ENCODE results near the gene SLC30A7. TPM values are rescaled to one million over a fixed set of nuclear protein-coding genes. Genes with fewer than 3 reads are reported as not detected.
"Not testable (repeated sequence)": the region's sequence is repeated elsewhere in the genome, so short reads cannot be mapped to it uniquely, and the experiment has no call there.

The SLC30A7 gene
- total and polyA plus RNA-seq, 5 donors: 2.1 to 12.3 (median 9.1) TPM

DNA sequence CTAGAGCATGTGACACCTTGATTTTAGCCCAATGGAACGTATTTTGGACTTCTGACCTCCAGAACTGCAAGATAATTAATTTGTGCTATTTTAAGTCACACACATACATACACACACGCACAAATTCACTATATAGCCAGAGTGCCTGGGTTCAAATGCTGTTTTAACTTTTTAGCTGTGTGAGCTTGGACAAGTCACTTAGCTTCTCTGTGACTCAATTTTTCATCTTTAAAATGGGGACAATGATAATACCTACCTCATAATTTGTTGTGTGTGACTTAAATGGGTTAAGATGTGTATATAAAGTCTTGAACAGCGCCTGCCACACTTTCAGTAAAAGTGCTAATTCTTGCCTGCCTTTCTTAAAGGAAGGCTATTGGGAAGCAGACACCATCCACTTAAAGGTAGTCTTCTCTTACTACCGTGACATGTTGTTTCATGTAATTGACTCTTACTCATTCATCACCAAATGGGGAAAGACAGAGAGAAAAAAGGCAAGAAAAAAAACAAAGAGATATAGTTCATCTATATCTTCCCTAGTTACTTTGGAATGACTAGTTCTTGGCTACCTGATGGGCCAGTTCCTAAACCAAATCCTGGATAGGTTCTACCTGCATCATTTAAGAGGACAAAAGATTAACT is 56.3 kb downstream of the SLC30A7 start:
- intact Hi-C loops (cut with DNase I): loop anchor here in 1 of 4 donors (10.0 kb wide), 1 partner anchor 63 kb away; no protein-coding TSS in a partner anchor
- no peak overlapping the region for H3K4me3 ChIP-seq (ENCODE audit: low read length)
- WGBS: 99% methylated on average over 4 of the region's 4 CpGs

DNA sequence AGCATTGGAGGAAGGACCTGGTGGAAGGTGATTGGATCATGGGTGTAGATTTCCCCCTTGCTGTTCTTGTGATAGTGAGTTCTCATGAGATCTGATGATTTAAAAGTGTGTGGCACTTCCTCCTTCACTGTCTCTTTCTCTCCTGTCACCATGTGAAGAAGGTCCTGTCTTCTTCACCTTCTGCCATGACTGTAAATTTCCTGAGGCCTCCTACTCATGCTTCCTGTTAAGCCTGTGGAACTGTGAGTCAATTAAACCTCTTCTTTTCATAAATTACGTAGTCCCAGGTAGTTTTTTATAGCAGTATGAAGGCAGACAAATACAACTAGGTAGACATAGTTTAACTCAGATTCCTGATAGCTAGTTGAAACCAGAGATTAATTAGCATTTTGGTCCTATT is 57.1 kb downstream of the SLC30A7 start:
- H3K4me3 ChIP-seq (ENCODE audit: low read length); ATAC-seq; H3K27ac ChIP-seq (ENCODE audit: low read length); H3K27me3 ChIP-seq (ENCODE audit: control insufficient read depth, insufficient read depth); H3K4me1 ChIP-seq (ENCODE audit: control insufficient read depth, insufficient read depth, low read length); H3K9me3 ChIP-seq (ENCODE audit: control insufficient read depth, low read length); DNase-seq: not testable (repeated sequence)
- WGBS: 88% methylated on average over 1 of the region's 1 CpG
- intact Hi-C loops (cut with DNase I): loop anchor here in 1 of 4 donors (10.0 kb wide), 1 partner anchor 62 kb away; no protein-coding TSS in a partner anchor

More for the DNA sequence above, 56.3 kb downstream of the SLC30A7 start:
- Histone ChIP-seq H3K9me3 (ENCODE audit: control insufficient read depth, low read length) (no peaks in the 10 kb centered on the region), H3K4me1 (ENCODE audit: control insufficient read depth, insufficient read depth, low read length) (peaks cover 5% of the 10 kb centered on the region), H3K27me3 (ENCODE audit: control insufficient read depth, insufficient read depth) (no peaks in the 10 kb centered on the region), H3K27ac (ENCODE audit: low read length) (no peak overlapping the region)
- no peak for ATAC-seq
- no peak for DNase-seq

DNA sequence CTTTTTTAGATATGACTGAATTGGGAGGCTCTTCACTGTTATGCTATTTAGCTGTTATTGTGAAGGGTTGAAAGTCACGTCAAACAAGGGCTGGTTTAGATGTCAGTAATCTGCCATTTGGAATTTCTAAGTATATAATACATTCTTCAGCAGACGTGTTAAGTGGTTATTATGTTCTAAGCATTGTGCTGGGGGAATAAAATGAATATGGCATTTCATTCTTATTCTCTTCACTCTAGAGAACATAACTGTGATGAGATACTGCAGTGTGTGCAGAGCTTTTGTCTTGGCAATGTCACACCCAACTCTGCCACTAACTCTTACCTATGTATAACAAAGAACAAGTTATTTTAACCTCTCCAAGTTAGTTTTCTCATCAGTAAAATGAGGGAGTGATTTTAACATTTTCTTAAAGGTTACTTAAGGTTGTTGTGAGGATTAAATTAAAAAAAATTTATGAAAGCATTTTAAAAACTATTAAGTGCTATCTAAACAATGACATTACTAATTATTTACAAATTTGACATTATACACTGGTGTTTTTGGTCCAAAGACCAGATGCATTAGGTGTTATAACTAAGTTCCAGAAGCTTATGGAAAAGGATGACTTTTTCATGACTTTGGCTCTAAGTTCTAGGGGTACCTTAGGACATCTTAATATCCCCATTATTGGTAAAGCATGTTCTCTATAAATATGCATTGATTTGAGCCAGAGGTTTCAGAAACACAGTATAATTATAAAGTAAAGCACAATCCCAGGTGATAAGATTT is 58.3 kb downstream of the SLC30A7 start:
- WGBS: 74% methylated on average over 2 of the region's 2 CpGs
- ATAC-seq: no peak
- no peak overlapping the region for H3K27ac ChIP-seq (ENCODE audit: low read length)

DNA sequence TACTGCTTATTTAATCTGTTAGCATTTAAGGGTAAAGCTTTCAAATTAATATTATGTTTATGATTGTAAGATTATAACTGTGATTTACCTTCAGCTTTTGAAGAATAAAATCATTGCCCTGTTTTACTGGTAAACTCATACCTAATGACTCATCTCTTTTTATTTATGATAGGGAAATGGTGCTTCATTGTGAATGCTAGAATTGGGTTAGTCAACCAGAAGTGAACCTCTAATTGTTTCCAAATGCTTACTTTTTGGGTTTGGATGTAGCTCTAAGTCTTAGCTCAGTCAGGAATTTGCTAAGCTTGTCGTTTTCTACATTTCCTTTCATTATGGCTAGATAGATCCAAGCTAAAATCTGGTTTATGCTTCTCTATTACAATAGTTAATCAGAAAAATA is 59.4 kb downstream of the SLC30A7 start:
- no peak for DNase-seq
- Histone ChIP-seq H3K4me3 (ENCODE audit: low read length) (no peak overlapping the region), H3K27ac (ENCODE audit: low read length) (no peak overlapping the region), H3K27me3 (ENCODE audit: control insufficient read depth, insufficient read depth) (no peaks in the 10 kb centered on the region), H3K4me1 (ENCODE audit: control insufficient read depth, insufficient read depth, low read length) (no peaks in the 10 kb centered on the region), H3K9me3 (ENCODE audit: control insufficient read depth, low read length) (no peaks in the 10 kb centered on the region)
- ATAC-seq: no peak
- WGBS: 49% methylated on average over 1 of the region's 1 CpG
- intact Hi-C loops (cut with DNase I): loop anchor here in 1 of 4 donors (10.0 kb wide), 1 partner anchor 59 kb away; no protein-coding TSS in a partner anchor

More for the DNA sequence above, 58.3 kb downstream of the SLC30A7 start:
- Histone ChIP-seq H3K4me3 (ENCODE audit: low read length) (no peak overlapping the region), H3K9me3 (ENCODE audit: control insufficient read depth, low read length) (no peaks in the 10 kb centered on the region), H3K4me1 (ENCODE audit: control insufficient read depth, insufficient read depth, low read length) (peaks cover 5% of the 10 kb centered on the region), H3K27me3 (ENCODE audit: control insufficient read depth, insufficient read depth) (no peaks in the 10 kb centered on the region)
- intact Hi-C loops (cut with DNase I): loop anchor here in 1 of 4 donors (10.0 kb wide), 1 partner anchor 61 kb away; no protein-coding TSS in a partner anchor
- no peak for DNase-seq

DNA sequence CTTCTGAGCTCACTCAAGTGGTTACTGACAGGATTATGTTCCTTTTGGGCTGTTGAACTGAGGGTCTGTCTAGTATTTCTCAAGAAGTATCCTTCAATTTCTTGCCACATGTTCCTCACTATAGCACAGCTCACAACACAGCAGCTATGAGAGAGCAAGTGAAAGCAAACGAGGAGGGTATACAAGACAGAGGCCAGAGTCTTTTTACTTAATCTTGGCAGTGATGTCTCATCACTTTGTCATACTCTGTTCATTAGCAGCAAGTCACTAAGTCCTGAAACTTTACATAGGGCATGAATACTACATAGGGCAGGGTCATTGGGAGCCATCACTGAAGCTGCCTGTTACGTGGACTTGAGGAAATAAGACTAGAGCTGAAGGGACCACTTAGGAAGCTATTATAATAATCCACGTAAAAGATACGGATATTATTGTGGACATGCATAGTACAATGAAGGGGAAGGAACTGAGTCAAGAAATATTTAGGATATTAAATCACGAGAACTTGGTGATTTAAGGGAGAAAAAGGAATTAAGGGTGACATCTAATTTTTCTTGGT is 63.7 kb downstream of the SLC30A7 start:
- DNase-seq (no peak), ATAC-seq (no peak)
- WGBS: 81% methylated on average over 5 of the region's 5 CpGs
- intact Hi-C loops (cut with DNase I): loop anchor here in 1 of 4 donors (10.0 kb wide), 1 partner anchor 55 kb away; no protein-coding TSS in a partner anchor
- Histone ChIP-seq H3K27me3 (ENCODE audit: control insufficient read depth, insufficient read depth) (no peaks in the 10 kb centered on the region), H3K4me3 (ENCODE audit: low read length) (no peak overlapping the region), H3K27ac (ENCODE audit: low read length) (no peak overlapping the region), H3K9me3 (ENCODE audit: control insufficient read depth, low read length) (no peaks in the 10 kb centered on the region), H3K4me1 (ENCODE audit: control insufficient read depth, insufficient read depth, low read length) (no peaks in the 10 kb centered on the region)

DNA sequence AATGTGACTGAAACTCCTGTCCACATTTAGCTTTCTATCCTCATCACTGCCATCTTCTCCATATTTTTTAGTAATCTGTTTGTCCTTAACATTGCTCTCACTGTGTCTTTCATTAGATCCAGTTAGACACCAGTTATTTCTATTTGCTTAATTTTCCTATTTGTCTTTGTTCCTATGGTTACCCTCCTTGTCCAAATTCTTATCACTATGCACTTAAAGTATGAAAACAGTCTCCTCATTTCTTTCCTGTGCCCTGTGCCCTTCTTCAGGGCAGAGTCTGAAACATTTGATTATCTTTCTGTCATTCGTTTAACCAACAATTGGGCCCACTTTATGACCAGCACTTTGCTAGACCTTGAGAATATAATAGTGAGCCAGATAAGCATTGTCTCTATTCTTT is 64.2 kb downstream of the SLC30A7 start:
- ATAC-seq (no peak), DNase-seq (no peak)
- Histone ChIP-seq H3K9me3 (ENCODE audit: control insufficient read depth, low read length) (no peaks in the 10 kb centered on the region), H3K4me1 (ENCODE audit: control insufficient read depth, insufficient read depth, low read length) (no peaks in the 10 kb centered on the region), H3K27ac (ENCODE audit: low read length) (no peak overlapping the region), H3K4me3 (ENCODE audit: low read length) (no peak overlapping the region), H3K27me3 (ENCODE audit: control insufficient read depth, insufficient read depth) (no peaks in the 10 kb centered on the region)
- 59% methylated on average over 1 of the region's 1 CpG for WGBS
- intact Hi-C loops (cut with DNase I): no loop called here

DNA sequence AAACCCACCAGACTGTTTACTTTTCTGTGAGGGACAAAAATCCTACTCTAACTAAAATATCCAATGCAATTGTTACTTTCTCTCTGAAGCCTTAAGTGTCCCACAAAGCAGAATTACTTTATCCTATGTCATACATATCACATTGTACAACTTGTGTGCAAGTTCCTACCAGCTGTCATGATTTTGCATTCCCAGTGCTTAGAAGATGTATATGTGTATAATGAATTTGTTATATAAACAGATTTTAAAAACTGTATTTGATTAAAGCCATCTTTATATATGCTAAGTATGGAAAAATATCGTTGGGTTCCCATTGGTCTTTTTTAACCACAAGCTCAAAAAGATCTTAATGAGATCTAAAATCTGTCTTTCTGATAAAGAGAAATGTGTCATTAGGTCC is 72.7 kb downstream of the SLC30A7 start:
- Histone ChIP-seq H3K4me3 (ENCODE audit: low read length) (no peak overlapping the region), H3K27ac (ENCODE audit: low read length) (no peak overlapping the region), H3K9me3 (ENCODE audit: control insufficient read depth, low read length) (no peaks in the 10 kb centered on the region), H3K4me1 (ENCODE audit: control insufficient read depth, insufficient read depth, low read length) (no peaks in the 10 kb centered on the region), H3K27me3 (ENCODE audit: control insufficient read depth, insufficient read depth) (no peaks in the 10 kb centered on the region)
- DNase-seq: no peak
- WGBS: 81% methylated on average over 1 of the region's 1 CpG
- ATAC-seq: no peak
- intact Hi-C loops (cut with DNase I): no loop called here

DNA sequence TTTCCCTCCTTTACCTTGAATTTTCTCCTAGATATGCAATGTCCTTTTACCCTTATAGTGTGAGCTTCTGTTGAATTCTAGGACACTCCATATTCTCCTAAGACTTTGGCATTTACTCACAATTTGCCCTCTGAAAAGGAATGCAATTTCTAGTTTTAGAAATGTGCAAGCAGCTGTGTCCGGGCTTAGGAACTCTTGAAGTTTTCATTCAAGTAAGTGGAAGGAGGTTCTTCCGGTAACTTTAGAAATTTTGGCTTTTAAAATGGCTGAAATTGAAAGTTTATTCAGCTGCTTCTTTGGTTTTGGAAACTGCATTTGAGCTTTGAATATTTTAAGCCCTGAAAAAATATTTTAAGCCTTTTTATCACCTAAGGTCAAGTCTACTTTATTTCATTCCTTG is 73.4 kb downstream of the SLC30A7 start:
- H3K9me3 ChIP-seq (ENCODE audit: control insufficient read depth, low read length): no peaks in the 10 kb centered on the region
- intact Hi-C loops (cut with DNase I): no loop called here
- H3K4me1 ChIP-seq (ENCODE audit: control insufficient read depth, insufficient read depth, low read length): no peaks in the 10 kb centered on the region
- DNase-seq: no peak
- no peaks in the 10 kb centered on the region for H3K27me3 ChIP-seq (ENCODE audit: control insufficient read depth, insufficient read depth)
- H3K4me3 ChIP-seq (ENCODE audit: low read length): no peak overlapping the region
- H3K27ac ChIP-seq (ENCODE audit: low read length): no peak overlapping the region
- no peak for ATAC-seq
- WGBS: 77% methylated on average over 2 of the region's 2 CpGs

DNA sequence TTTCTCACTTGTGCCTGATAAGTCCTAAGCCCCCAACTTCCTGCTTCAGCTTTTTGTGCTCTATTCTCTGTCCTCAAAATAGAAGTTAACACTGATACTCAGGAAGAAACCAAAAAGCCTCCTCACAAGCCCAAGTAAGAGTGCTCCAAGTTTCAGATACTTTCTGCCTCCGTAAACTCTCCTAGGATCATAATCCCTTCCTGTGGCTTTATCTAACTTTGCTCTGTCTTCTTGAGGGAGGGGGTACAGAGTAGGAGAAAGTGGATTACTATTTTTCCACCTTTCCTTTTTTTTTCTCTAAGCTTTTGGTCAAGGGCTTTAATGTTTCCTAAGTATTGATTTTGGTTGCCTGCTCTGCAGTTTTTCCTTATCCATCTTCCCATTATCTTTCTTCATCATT is 75.1 kb downstream of the SLC30A7 start:
- no peaks in the 10 kb centered on the region for H3K4me1 ChIP-seq (ENCODE audit: control insufficient read depth, insufficient read depth, low read length)
- H3K27ac ChIP-seq (ENCODE audit: low read length): no peak overlapping the region
- intact Hi-C loops (cut with DNase I): no loop called here
- H3K4me3 ChIP-seq (ENCODE audit: low read length): no peak overlapping the region
- DNase-seq: no peak
- ATAC-seq: no peak
- WGBS: 87% methylated on average over 1 of the region's 1 CpG
- H3K27me3 ChIP-seq (ENCODE audit: control insufficient read depth, insufficient read depth): no peaks in the 10 kb centered on the region
- no peaks in the 10 kb centered on the region for H3K9me3 ChIP-seq (ENCODE audit: control insufficient read depth, low read length)

DNA sequence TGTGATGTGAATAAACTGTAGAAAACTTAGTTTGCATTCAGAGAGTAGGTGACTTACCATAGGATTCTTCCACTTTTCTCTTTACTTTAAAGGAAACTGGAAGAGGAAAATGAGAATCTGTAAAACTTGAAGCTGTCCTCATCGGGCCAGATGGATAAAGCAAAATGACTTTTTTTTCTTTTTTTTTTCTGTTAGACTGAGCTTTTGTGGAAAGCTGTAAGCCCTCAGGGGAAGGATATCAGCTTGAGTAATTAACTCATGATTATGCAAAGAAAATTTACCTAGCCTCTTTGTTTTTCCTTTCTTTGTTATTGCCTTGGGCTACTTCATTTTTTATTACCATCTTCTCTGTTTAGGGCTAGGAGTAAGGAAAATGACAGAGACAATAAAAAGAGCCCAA is 76.3 kb downstream of the SLC30A7 start:
- no peaks in the 10 kb centered on the region for H3K9me3 ChIP-seq (ENCODE audit: control insufficient read depth, low read length)
- H3K4me1 ChIP-seq (ENCODE audit: control insufficient read depth, insufficient read depth, low read length): no peaks in the 10 kb centered on the region
- ATAC-seq: no peak
- 43% methylated on average over 1 of the region's 1 CpG for WGBS
- intact Hi-C loops (cut with DNase I): no loop called here
- no peak overlapping the region for H3K27ac ChIP-seq (ENCODE audit: low read length)
- no peak for DNase-seq
- no peak overlapping the region for H3K4me3 ChIP-seq (ENCODE audit: low read length)
- no peaks in the 10 kb centered on the region for H3K27me3 ChIP-seq (ENCODE audit: control insufficient read depth, insufficient read depth)

DNA sequence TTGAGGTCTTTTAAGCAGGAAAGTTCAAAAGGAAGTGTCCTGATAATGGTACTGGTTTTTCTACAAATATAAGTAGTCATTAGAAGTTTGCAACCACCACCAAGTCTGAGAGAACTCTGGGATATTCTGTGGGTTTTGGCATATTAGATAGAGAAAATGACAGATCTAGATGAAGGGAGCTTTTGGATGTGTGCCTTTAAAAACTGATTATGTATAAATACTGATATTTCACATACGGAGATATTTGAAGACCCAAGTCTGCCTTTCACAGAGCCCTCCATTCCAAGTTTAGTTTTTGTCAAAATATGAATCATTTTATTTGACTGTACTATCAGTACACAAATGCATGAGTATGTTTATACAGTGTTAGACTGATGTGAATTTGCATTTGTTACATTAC is 81.0 kb downstream of the SLC30A7 start:
- Histone ChIP-seq H3K4me3 (ENCODE audit: low read length) (no peak overlapping the region), H3K27me3 (ENCODE audit: control insufficient read depth, insufficient read depth) (no peaks in the 10 kb centered on the region), H3K27ac (ENCODE audit: low read length) (no peak overlapping the region), H3K4me1 (ENCODE audit: control insufficient read depth, insufficient read depth, low read length) (no peaks in the 10 kb centered on the region), H3K9me3 (ENCODE audit: control insufficient read depth, low read length) (no peaks in the 10 kb centered on the region)
- ATAC-seq (no peak), DNase-seq (no peak)
- WGBS: 65% methylated on average over 1 of the region's 1 CpG
- intact Hi-C loops (cut with DNase I): no loop called here
